Gastrocnemius medialis (tissue), 4 donors: ENCODE data around the gene GLOD4. TPM values are rescaled to one million over a fixed set of nuclear protein-coding genes. Genes with fewer than 3 reads are reported as not detected.

ENCODE experiments used
- ATAC-seq, 2 donors: fragments of 150-250 bp; one replicate each; pipeline ENCODE4 v1.9.1; 2016
- DNase-seq, 2 donors: peaks; one replicate each; pipeline ENCODE4 v3.0.0-alpha.2; 2019
- H3K27ac ChIP-seq, 4 donors: fragments of 200-600 bp; sonication (generic); 1 replicate in 1 of 4; 2 replicates in 3 of 4; pipeline ENCODE4 v1.5.1; 2016 to 2018; ENCODE audit warnings: mild to moderate bottlenecking in 2 of 4, moderate library complexity in 1 of 4
- H3K27me3 ChIP-seq, 3 donors: fragments of 200-600 bp; sonication (generic) in 2 of 3; 1 replicate in 1 of 3; 2 replicates in 2 of 3; pipeline versions ENCODE4 v1.5.1 to v1.6.0; 2016 to 2019; ENCODE audit warnings: mild to moderate bottlenecking in 1 of 3, moderate library complexity in 1 of 3
- H3K36me3 ChIP-seq, 2 donors: fragments of 200-600 bp; sonication (generic) in 1 of 2; one replicate each; pipeline ENCODE4 v1.5.1; 2017 to 2018
- H3K4me1 ChIP-seq, 2 donors: fragments of 200-600 bp; sonication (generic) in 1 of 2; one replicate each; pipeline ENCODE4 v1.5.1; 2016 to 2017; ENCODE audit warnings: mild to moderate bottlenecking in 2 of 2
- H3K4me3 ChIP-seq, 4 donors: fragments of 200-600 bp; sonication (generic) in 3 of 4; 1 replicate in 1 of 4; 2 replicates in 3 of 4; pipeline ENCODE4 v1.5.1; 2016 to 2019; ENCODE audit warnings: mild to moderate bottlenecking in 2 of 4
- H3K9me3 ChIP-seq, 3 donors: fragments of 200-600 bp; sonication (generic) in 2 of 3; 1 replicate in 1 of 3; 2 replicates in 2 of 3; pipeline ENCODE4 v1.5.1; 2016 to 2019
- CTCF ChIP-seq, 5 experiments: fragments of 450-650 bp in 3 of 5; fragments of 200-600 bp in 2 of 5; sonication (generic) in 2 of 5; IDR thresholded peaks in 4 of 5; conservative IDR thresholded peaks in 1 of 5; 1 replicate in 4 of 5; 2 replicates in 1 of 5; pipeline ENCODE4 v1.5.1; 2016 to 2019; ENCODE audit warnings: antibody characterized with exemption in 5 of 5, mild to moderate bottlenecking in 3 of 5, moderate library complexity in 3 of 5
- POLR2A ChIP-seq, 2 donors: fragments of 450-650 bp; IDR thresholded peaks; one replicate each; pipeline ENCODE4 v1.6.1; 2017; ENCODE audit warnings: antibody characterized with exemption in 2 of 2, mild to moderate bottlenecking in 2 of 2, moderate library complexity in 2 of 2
- in situ Hi-C, 4 donors: fragments of 200-750 bp; cut with MboI; loops; one replicate each; pipeline versions ENCODE4 v1.15.0 to v1.8.0; 2017; ENCODE audit warnings: low sequenced_read_pairs in 4 of 4
- intact Hi-C: fragments of 100-400 bp; cut with DNase I; formaldehyde crosslinking; loops from one replicate; pipeline ENCODE4 v1.15.1; 2023; ENCODE audit warnings: low total_unique reads
- total RNA-seq, 4 donors: library from RNA; depleted of rRNA; stranded (reverse); fragments of >200 nt; gene quantifications; one replicate each; pipeline versions ENCODE4 v1.1.0 to v1.2.3, GENCODE V29; 2016

Gene GLOD4
- total RNA-seq, 4 donors from 2014 or later: 17.6 to 38.1 (median 22.8) TPM

- H3K4me1 ChIP-seq: peaks cover 12 to 14% of the 10 kb centered on the region in 2 donors
- in situ Hi-C loops: no loop called here
- no peak for DNase-seq
- no peak for ATAC-seq
- no peaks in the 10 kb centered on the region for H3K9me3 ChIP-seq
- H3K36me3 ChIP-seq: peaks cover 0 to 53% of the 10 kb centered on the region in 2 donors
- no peaks in the 10 kb centered on the region for H3K27me3 ChIP-seq
- no peak overlapping the region for H3K4me3 ChIP-seq
- TF ChIP-seq CTCF (IDR thresholded peaks at IDR 0.05 in 4 of 5, conservative IDR thresholded peaks at IDR 0.05 in 1 of 5): no peak
- TF ChIP-seq POLR2A (IDR thresholded peaks at IDR 0.05): no peak
- no peak overlapping the region for H3K27ac ChIP-seq
- intact Hi-C loops: no loop called here
These were observed 35.1 kb downstream of the GLOD4 start for GRCh38 chr17:746783-747629.

- ATAC-seq (no peak), DNase-seq (no peak)
- H3K4me3 ChIP-seq: no peak overlapping the region
- no peak overlapping the region for H3K27ac ChIP-seq
- no peaks in the 10 kb centered on the region for H3K27me3 ChIP-seq
- H3K9me3 ChIP-seq: no peaks in the 10 kb centered on the region
- peaks cover 0 to 60% of the 10 kb centered on the region in 2 donors for H3K36me3 ChIP-seq
- no peak for TF ChIP-seq CTCF (IDR thresholded peaks at IDR 0.05 in 4 of 5, conservative IDR thresholded peaks at IDR 0.05 in 1 of 5)
- TF ChIP-seq POLR2A (IDR thresholded peaks at IDR 0.05): no peak
- peaks cover 9% of the 10 kb centered on the region in 2 donors for H3K4me1 ChIP-seq
- intact Hi-C loops: no loop called here
- in situ Hi-C loops: no loop called here
These were observed 35.9 kb downstream of the GLOD4 start for GRCh38 chr17:746181-746580.

GRCh38 chr17:745406-745805 lies 36.7 kb downstream of the GLOD4 start:
- peaks cover 1% of the 10 kb centered on the region in 2 donors for H3K4me1 ChIP-seq
- no peak for DNase-seq
- in situ Hi-C loops (no loop called here), intact Hi-C loops (no loop called here)
- H3K36me3 ChIP-seq: peaks cover 0 to 62% of the 10 kb centered on the region in 2 donors
- ATAC-seq: no peak
- no peak for TF ChIP-seq POLR2A (IDR thresholded peaks at IDR 0.05)
- TF ChIP-seq CTCF (IDR thresholded peaks at IDR 0.05 in 4 of 5, conservative IDR thresholded peaks at IDR 0.05 in 1 of 5): no peak
- no peaks in the 10 kb centered on the region for H3K27me3 ChIP-seq
- H3K4me3 ChIP-seq: no peak overlapping the region
- no peak overlapping the region for H3K27ac ChIP-seq
- no peaks in the 10 kb centered on the region for H3K9me3 ChIP-seq

DNA sequence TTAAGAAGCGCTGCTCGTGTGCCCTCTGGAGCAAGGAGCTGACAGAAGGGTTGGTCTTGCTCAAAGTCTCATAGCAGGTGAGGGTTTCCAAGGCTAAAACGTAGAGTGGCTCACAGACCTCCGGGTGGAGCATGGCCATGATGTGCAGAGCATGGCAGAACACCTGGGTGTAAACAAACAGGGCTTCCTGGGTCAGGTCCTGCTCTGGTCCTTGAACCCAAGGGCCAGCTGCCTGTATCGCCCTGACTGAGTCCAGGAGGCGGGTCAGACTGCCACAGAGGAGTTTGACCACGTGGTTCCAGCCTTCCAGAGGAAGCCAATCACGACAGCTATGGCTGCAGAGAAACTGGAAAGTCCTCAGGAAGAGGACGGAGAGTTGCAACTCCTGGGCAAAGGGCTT lies 37.1 kb downstream of the GLOD4 start:
- Histone ChIP-seq H3K36me3 (peaks cover 0 to 62% of the 10 kb centered on the region in 2 donors), H3K4me1 (no peaks in the 10 kb centered on the region), H3K27me3 (no peaks in the 10 kb centered on the region), H3K9me3 (no peaks in the 10 kb centered on the region), H3K27ac (no peak overlapping the region), H3K4me3 (no peak overlapping the region)
- TF ChIP-seq CTCF (IDR thresholded peaks at IDR 0.05 in 4 of 5, conservative IDR thresholded peaks at IDR 0.05 in 1 of 5) (no peak), POLR2A (IDR thresholded peaks at IDR 0.05) (no peak)
- intact Hi-C loops: no loop called here
- ATAC-seq: no peak
- no peak for DNase-seq
- in situ Hi-C loops: no loop called here
